SU-DHL-6 (cell line): ENCODE measurements around the gene ALCAM.

Experiments
- H2AFZ ChIP-seq: fragments of 200-600 bp; sonication (generic); 2 replicates; pipeline ENCODE4 v1.6.1; 2014; ENCODE audit warnings: low read depth, mild to moderate bottlenecking, moderate library complexity, mixed read lengths, antibody characterized with exemption, low read length; ENCODE audit not compliant: severe bottlenecking
- H3F3A ChIP-seq: fragments of 200-600 bp; shearing (Covaris generic); 2 replicates; pipeline ENCODE4 v1.6.0; 2016; ENCODE audit warnings: antibody characterized with exemption, mild to moderate bottlenecking; ENCODE audit not compliant: insufficient read depth
- H3K27ac ChIP-seq: fragments of 200-600 bp; sonication (generic); 2 replicates; pipeline ENCODE4 v1.5.1; 2016; ENCODE audit warnings: low read depth, mild to moderate bottlenecking, low read length, moderate library complexity, mixed read lengths
- H3K27me3 ChIP-seq: fragments of 200-600 bp; sonication (generic), shearing (Covaris generic); 2 replicates; pipeline ENCODE4 v1.6.0; 2014; ENCODE audit warnings: mild to moderate bottlenecking, low read length
- H3K36me3 ChIP-seq: fragments of 200-600 bp; sonication (generic); 2 replicates; pipeline ENCODE4 v1.6.1; 2014; ENCODE audit warnings: mild to moderate bottlenecking, low read length, mixed read lengths
- H3K4me2 ChIP-seq: fragments of 300-600, 200-600 bp; shearing (Covaris generic), sonication (generic); 2 replicates; pipeline ENCODE4 v1.6.0; 2014; ENCODE audit warnings: low read length, low read depth, mild to moderate bottlenecking; ENCODE audit not compliant: poor library complexity, severe bottlenecking
- H3K4me3 ChIP-seq: fragments of 200-600 bp; sonication (generic); 2 replicates; pipeline ENCODE4 v1.5.1; 2014; ENCODE audit warnings: antibody characterized with exemption, low read length, mild to moderate bottlenecking, mixed read lengths; ENCODE audit not compliant: insufficient read depth, poor library complexity, severe bottlenecking
- H3K79me2 ChIP-seq: fragments of 200-600 bp; sonication (generic); 2 replicates; pipeline ENCODE4 v1.6.1; 2014; ENCODE audit warnings: mild to moderate bottlenecking, low read length, moderate library complexity; ENCODE audit not compliant: insufficient read depth
- H3K9ac ChIP-seq: fragments of 200-600 bp; sonication (generic); 2 replicates; pipeline ENCODE4 v1.7.0; 2014; ENCODE audit warnings: mild to moderate bottlenecking, low read length
- H3K9me2 ChIP-seq: fragments of 200-600 bp; sonication (generic); replicated peaks from 2 replicates; pipeline ENCODE4 v1.6.1; 2014; ENCODE audit warnings: low read length; ENCODE audit not compliant: insufficient read depth
- H3K9me3 ChIP-seq: fragments of 200-600 bp; sonication (generic); 2 replicates; pipeline ENCODE4 v1.6.1; 2014; ENCODE audit warnings: low read length, mixed read lengths; ENCODE audit not compliant: insufficient read depth
- H4K20me1 ChIP-seq: fragments of 200-600 bp; sonication (generic); 2 replicates; pipeline ENCODE4 v1.6.1; 2014; ENCODE audit warnings: low read depth, mild to moderate bottlenecking, antibody characterized with exemption, low read length, moderate library complexity, mixed read lengths
- EZH2phosphoT487 ChIP-seq: fragments of 200-600 bp; sonication (generic), shearing (Covaris generic); conservative IDR thresholded peaks from 2 replicates; pipeline ENCODE4 v1.6.1; 2018; ENCODE audit warnings: mild to moderate bottlenecking, antibody characterized with exemption, low read length, moderate library complexity, mixed read lengths
- TF ChIP-seq, protein P1 (sequence below): fragments of 200-600 bp; sonication (generic); IDR thresholded peaks from one replicate; pipeline ENCODE4 v1.5.1; 2017; ENCODE audit warnings: antibody characterized with exemption, mild to moderate bottlenecking, low read length, moderate library complexity; ENCODE audit not compliant: insufficient read depth, poor library complexity, severe bottlenecking

ALCAM gene

DNA sequence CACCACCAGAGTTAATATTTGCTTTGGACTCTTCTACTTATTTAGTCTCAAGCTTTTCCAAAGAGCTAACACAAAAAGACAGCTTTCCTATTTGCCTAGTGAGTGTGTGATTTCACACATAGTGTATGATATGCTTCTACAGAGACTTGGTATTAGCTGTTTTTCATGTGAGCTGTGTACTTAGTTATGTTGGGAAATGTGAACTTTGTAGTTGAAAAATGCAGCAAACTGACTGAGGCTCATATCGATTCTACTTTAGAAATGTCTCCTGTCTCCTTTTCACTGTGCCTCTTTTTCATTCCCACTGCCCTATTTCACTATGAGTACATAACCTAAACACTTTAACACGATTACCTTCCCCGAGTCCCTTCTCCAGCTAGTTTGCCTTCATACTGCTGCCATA lies 136.5 kb downstream of the ALCAM start:
- no peak overlapping the region for H3K27ac ChIP-seq
- TF ChIP-seq, protein P1, sequence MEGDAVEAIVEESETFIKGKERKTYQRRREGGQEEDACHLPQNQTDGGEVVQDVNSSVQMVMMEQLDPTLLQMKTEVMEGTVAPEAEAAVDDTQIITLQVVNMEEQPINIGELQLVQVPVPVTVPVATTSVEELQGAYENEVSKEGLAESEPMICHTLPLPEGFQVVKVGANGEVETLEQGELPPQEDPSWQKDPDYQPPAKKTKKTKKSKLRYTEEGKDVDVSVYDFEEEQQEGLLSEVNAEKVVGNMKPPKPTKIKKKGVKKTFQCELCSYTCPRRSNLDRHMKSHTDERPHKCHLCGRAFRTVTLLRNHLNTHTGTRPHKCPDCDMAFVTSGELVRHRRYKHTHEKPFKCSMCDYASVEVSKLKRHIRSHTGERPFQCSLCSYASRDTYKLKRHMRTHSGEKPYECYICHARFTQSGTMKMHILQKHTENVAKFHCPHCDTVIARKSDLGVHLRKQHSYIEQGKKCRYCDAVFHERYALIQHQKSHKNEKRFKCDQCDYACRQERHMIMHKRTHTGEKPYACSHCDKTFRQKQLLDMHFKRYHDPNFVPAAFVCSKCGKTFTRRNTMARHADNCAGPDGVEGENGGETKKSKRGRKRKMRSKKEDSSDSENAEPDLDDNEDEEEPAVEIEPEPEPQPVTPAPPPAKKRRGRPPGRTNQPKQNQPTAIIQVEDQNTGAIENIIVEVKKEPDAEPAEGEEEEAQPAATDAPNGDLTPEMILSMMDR = no peak
- TF ChIP-seq EZH2phosphoT487 = no peak
- H3K36me3 ChIP-seq = no peaks in the 10 kb centered on the region
- peaks cover 28% of the 10 kb centered on the region for H3K79me2 ChIP-seq
- H3F3A ChIP-seq = no peaks in the 10 kb centered on the region
- H3K9me2 ChIP-seq = no peaks in the 10 kb centered on the region
- H2AFZ ChIP-seq = no peak overlapping the region
- H4K20me1 ChIP-seq = peaks cover 5% of the 10 kb centered on the region; the same call in 1 of the 2 replicates
- no peaks in the 10 kb centered on the region for H3K9me3 ChIP-seq
- no peak overlapping the region for H3K4me3 ChIP-seq
- no peak overlapping the region for H3K4me2 ChIP-seq
- H3K27me3 ChIP-seq = no peaks in the 10 kb centered on the region
- no peak overlapping the region for H3K9ac ChIP-seq

DNA sequence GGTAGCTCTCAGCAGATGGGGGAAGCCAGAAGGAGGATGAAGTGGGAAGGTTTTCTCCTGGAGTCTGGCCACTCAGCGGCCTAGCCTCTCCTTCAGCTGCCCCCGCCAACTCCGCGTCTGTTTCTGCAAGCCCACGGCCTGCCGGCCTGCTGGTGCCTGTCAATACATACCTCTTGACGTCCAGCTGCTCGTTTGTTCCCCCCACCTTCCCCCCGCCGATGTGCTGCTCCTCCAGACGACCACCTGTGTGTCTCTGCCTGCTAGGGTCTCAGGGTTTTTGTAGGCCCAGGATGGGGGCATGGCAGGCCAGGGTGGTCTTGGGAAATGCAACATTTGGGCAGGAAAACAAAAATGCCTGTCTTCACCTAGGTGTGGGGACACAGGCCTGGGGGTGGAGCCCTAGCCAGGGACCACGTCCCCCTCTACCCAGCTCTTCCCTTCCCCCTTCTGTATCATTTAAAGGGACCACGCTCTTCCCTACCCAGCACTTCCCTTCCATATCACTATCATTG lies 137.8 kb downstream of the ALCAM start:
- Histone ChIP-seq H3K9ac (no peak overlapping the region), H3F3A (no peaks in the 10 kb centered on the region), H4K20me1 (peaks cover 7% of the 10 kb centered on the region; the same call in 1 of the 2 replicates), H3K27ac (no peak overlapping the region), H3K4me3 (no peak overlapping the region), H3K27me3 (no peaks in the 10 kb centered on the region), H2AFZ (no peak overlapping the region), H3K9me2 (no peaks in the 10 kb centered on the region), H3K9me3 (no peaks in the 10 kb centered on the region), H3K79me2 (peaks cover 29% of the 10 kb centered on the region), H3K4me2 (no peak overlapping the region), H3K36me3 (no peaks in the 10 kb centered on the region)
- TF ChIP-seq, protein P1 = no peak
- no peak for TF ChIP-seq EZH2phosphoT487

DNA sequence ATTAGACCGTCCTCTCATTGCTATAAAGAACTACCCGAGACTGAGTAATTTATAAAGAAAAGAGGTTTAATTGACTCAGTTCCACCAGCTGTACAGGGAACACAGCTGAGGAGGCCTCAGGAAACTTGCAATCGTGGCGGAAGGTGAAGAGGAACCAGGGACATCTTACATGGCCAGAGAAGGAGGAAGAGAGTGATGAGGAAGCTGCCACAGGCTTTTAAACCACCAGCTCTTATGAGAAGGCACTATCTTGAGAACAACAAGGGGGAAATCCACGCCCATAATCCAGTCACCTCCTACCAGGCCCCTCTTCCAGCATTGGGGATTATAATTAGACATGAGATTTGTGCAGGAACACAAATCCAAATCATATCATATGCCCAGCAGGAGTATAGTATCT lies 138.5 kb downstream of the ALCAM start:
- H3K36me3 ChIP-seq = no peaks in the 10 kb centered on the region
- H3K27ac ChIP-seq = no peak overlapping the region
- H4K20me1 ChIP-seq = peaks cover 7% of the 10 kb centered on the region; the same call in 1 of the 2 replicates
- TF ChIP-seq EZH2phosphoT487 = no peak
- TF ChIP-seq, protein P1 = no peak
- no peak overlapping the region for H3K4me2 ChIP-seq
- H3K9me3 ChIP-seq = no peaks in the 10 kb centered on the region
- H3K79me2 ChIP-seq = peaks cover 33% of the 10 kb centered on the region
- H3K27me3 ChIP-seq = no peaks in the 10 kb centered on the region
- no peak overlapping the region for H3K4me3 ChIP-seq
- H3K9me2 ChIP-seq = no peaks in the 10 kb centered on the region
- H3F3A ChIP-seq = no peaks in the 10 kb centered on the region
- H2AFZ ChIP-seq = no peak overlapping the region
- no peak overlapping the region for H3K9ac ChIP-seq
